WTC11 (cell line): ENCODE measurements around the gene CLDND2. TPM values are rescaled to one million over a fixed set of nuclear protein-coding genes. Genes with fewer than 3 reads are reported as not detected.

Experiments
- ATAC-seq: fragments of 200-7000 bp; cut with Tn5 transposase; 2 replicates; pipeline ENCODE4 v1.10.0; 2021; ENCODE audit warnings: mild to moderate bottlenecking, moderate library complexity
- CTCF ChIA-PET: fragments of 300-600 bp; sonication (Branson Sonifier 250); formaldehyde crosslinking; loops from one replicate; lab custom pipeline; 2021; ENCODE audit warnings: antibody characterized with exemption; lab: Charles Lee
- POLR2A ChIA-PET: fragments of 350-600 bp; sonication (Branson Sonifier 250); formaldehyde crosslinking; loops from one replicate; lab custom pipeline; 2021; ENCODE audit warnings: antibody characterized with exemption; lab: Charles Lee
- DNase-seq: peaks from one replicate; pipeline ENCODE4 v3.0.0; 2021; ENCODE audit warnings: low spot score
- H3K27ac Mint-ChIP-seq: 2 replicates; pipeline ENCODE4 v1.8.0; 2021; ENCODE audit warnings: mixed read lengths
- H3K27me3 Mint-ChIP-seq: 2 replicates; pipeline ENCODE4 v1.8.0; 2021; ENCODE audit warnings: low read depth, mild to moderate bottlenecking, moderate library complexity, mixed read lengths
- H3K36me3 Mint-ChIP-seq: 2 replicates; pipeline ENCODE4 v1.8.0; 2021; ENCODE audit warnings: mixed read lengths
- H3K4me1 Mint-ChIP-seq: 2 replicates; pipeline ENCODE4 v1.8.0; 2022; ENCODE audit warnings: mixed read lengths
- H3K4me3 Mint-ChIP-seq: 2 replicates; pipeline ENCODE4 v1.8.0; 2021; ENCODE audit warnings: mild to moderate bottlenecking, moderate library complexity, mixed read lengths
- H3K9me3 Mint-ChIP-seq: 2 replicates; pipeline ENCODE4 v1.8.0; 2021; ENCODE audit warnings: mixed read lengths
- AFF4 ChIP-seq: sonication (generic); formaldehyde crosslinking; IDR thresholded peaks from 2 replicates; pipeline ENCODE4 v1.8.1; 2023; ENCODE audit warnings: mild to moderate bottlenecking, missing genetic modification reagents, borderline replicate concordance
- CBFB ChIP-seq: sonication (generic); formaldehyde crosslinking; IDR thresholded peaks from 2 replicates; pipeline ENCODE4 v1.8.1; 2022; ENCODE audit warnings: mild to moderate bottlenecking, low read depth, missing genetic modification reagents
- ETV6 ChIP-seq: sonication (generic); formaldehyde crosslinking; IDR thresholded peaks from 2 replicates; pipeline ENCODE4 v1.8.1; 2022; ENCODE audit warnings: mild to moderate bottlenecking, missing genetic modification reagents
- FOXK1 ChIP-seq: sonication (generic); formaldehyde crosslinking; IDR thresholded peaks from 2 replicates; pipeline ENCODE4 v1.8.0; 2022; ENCODE audit warnings: mild to moderate bottlenecking, moderate library complexity, missing genetic modification reagents
- FOXP4 ChIP-seq: sonication (generic); formaldehyde crosslinking; IDR thresholded peaks from 2 replicates; pipeline ENCODE4 v1.8.0; 2022; ENCODE audit warnings: mild to moderate bottlenecking, missing genetic modification reagents
- GABPB1 ChIP-seq: sonication (generic); formaldehyde crosslinking; IDR thresholded peaks from 2 replicates; pipeline ENCODE4 v1.8.1; 2023; ENCODE audit warnings: mild to moderate bottlenecking, missing genetic modification reagents
- KAT7 ChIP-seq: sonication (generic); formaldehyde crosslinking; IDR thresholded peaks from 2 replicates; pipeline ENCODE4 v1.8.1; 2023; ENCODE audit warnings: missing genetic modification reagents, mild to moderate bottlenecking, borderline replicate concordance
- MAX ChIP-seq: sonication (generic); formaldehyde crosslinking; IDR thresholded peaks from 2 replicates; pipeline ENCODE4 v1.8.0; 2022; ENCODE audit warnings: mild to moderate bottlenecking, missing genetic modification reagents
- MYBL2 ChIP-seq: sonication (generic); formaldehyde crosslinking; IDR thresholded peaks from 2 replicates; pipeline ENCODE4 v1.8.1; 2023; ENCODE audit warnings: mild to moderate bottlenecking, moderate library complexity, missing genetic modification reagents
- NR1H2 ChIP-seq: sonication (generic); formaldehyde crosslinking; IDR thresholded peaks from 2 replicates; pipeline ENCODE4 v1.9.0; 2021; ENCODE audit warnings: mild to moderate bottlenecking, moderate library complexity, missing genetic modification reagents
- STAT6 ChIP-seq: sonication (generic); formaldehyde crosslinking; conservative IDR thresholded peaks from 2 replicates; pipeline ENCODE4 v1.8.1; 2023; ENCODE audit warnings: mild to moderate bottlenecking, low read depth, missing genetic modification reagents, moderate library complexity
- ZBTB43 ChIP-seq: sonication (generic); formaldehyde crosslinking; IDR thresholded peaks from 2 replicates; pipeline ENCODE4 v1.8.1; 2023; ENCODE audit warnings: mild to moderate bottlenecking, missing genetic modification reagents
- ZNF138 ChIP-seq: sonication (generic); formaldehyde crosslinking; conservative IDR thresholded peaks from 2 replicates; pipeline ENCODE4 v1.8.1; 2022; ENCODE audit warnings: mild to moderate bottlenecking, moderate library complexity, missing genetic modification reagents
- ZNF263 ChIP-seq: sonication (generic); formaldehyde crosslinking; IDR thresholded peaks from 2 replicates; pipeline ENCODE4 v1.8.1; 2022; ENCODE audit warnings: low read depth, mild to moderate bottlenecking, moderate library complexity, missing genetic modification reagents
- ZNF512 ChIP-seq: sonication (generic); formaldehyde crosslinking; IDR thresholded peaks from 2 replicates; pipeline ENCODE4 v1.8.1; 2022; ENCODE audit warnings: missing genetic modification reagents, borderline replicate concordance
- total RNA-seq: library from RNA; stranded (reverse); gene quantifications from 3 replicates; pipeline ENCODE4 v1.2.3, GENCODE V29; 2021

CLDND2 gene
- total RNA-seq, 1 experiment from 2014 or later, result 1.7 TPM

GRCh38 chr19:51345076-51345620 lies 23.7 kb downstream of the CLDND2 start:
- H3K4me3 Mint-ChIP-seq, result no peak overlapping the region
- H3K9me3 Mint-ChIP-seq, result no peaks in the 10 kb centered on the region
- H3K27me3 Mint-ChIP-seq, result peaks cover 26% of the 10 kb centered on the region
- DNase-seq, result no peak
- CTCF ChIA-PET, result no interaction called here
- peaks cover 24% of the 10 kb centered on the region for H3K4me1 Mint-ChIP-seq
- no peak overlapping the region for H3K27ac Mint-ChIP-seq
- POLR2A ChIA-PET, result no interaction called here
- peaks cover 7% of the 10 kb centered on the region for H3K36me3 Mint-ChIP-seq
- TF ChIP-seq FOXP4 (CRISPR knock-in tag) (no peak), FOXK1 (CRISPR knock-in tag) (no peak), KAT7 (no peak), MAX (CRISPR knock-in tag) (no peak), CBFB (CRISPR knock-in tag) (no peak), GABPB1 (CRISPR knock-in tag) (no peak), ZBTB43 (CRISPR knock-in tag) (no peak), ETV6 (CRISPR knock-in tag) (no peak), ZNF138 (no peak), AFF4 (CRISPR knock-in tag) (no peak), STAT6 (no peak), ZNF263 (no peak), NR1H2 (CRISPR knock-in tag) (no peak), ZNF512 (CRISPR knock-in tag) (no peak), MYBL2 (CRISPR knock-in tag) (no peak)
- ATAC-seq, result no peak
